SW 1271 (cell line): Measurements from ENCODE around the gene KRTAP5-3.

ENCODE experiments used
- DNase-seq, 2 experiments: peaks; one replicate each; lab custom pipeline; 2025; lab: John Stamatoyannopoulos, UW

The KRTAP5-3 gene

GRCh38 chr11:1565173-1565903 is 42.9 kb downstream of the KRTAP5-3 start:
- no peak for DNase-seq

- no peak for DNase-seq
Measured at GRCh38 chr11:1564535-1565172, 43.6 kb downstream of the KRTAP5-3 start.

GRCh38 chr11:1563697-1564534 is 44.3 kb downstream of the KRTAP5-3 start:
- no peak for DNase-seq

- DNase-seq = no peak
Measured at GRCh38 chr11:1563149-1563638, 45.1 kb downstream of the KRTAP5-3 start.

- DNase-seq = no peak
Measured at GRCh38 chr11:1562469-1563148, 45.7 kb downstream of the KRTAP5-3 start.

GRCh38 chr11:1561955-1562354 is 46.3 kb downstream of the KRTAP5-3 start:
- no peak for DNase-seq

GRCh38 chr11:1561266-1561665 is 47.0 kb downstream of the KRTAP5-3 start:
- DNase-seq = no peak

GRCh38 chr11:1560649-1561251 is 47.5 kb downstream of the KRTAP5-3 start:
- DNase-seq = peak in 1 of 2 experiments; percentile 10

- no peak for DNase-seq
Measured at GRCh38 chr11:1560002-1560648, 48.1 kb downstream of the KRTAP5-3 start.

GRCh38 chr11:1559111-1559951 is 48.9 kb downstream of the KRTAP5-3 start:
- peak; percentile 28 to 31 for DNase-seq

GRCh38 chr11:1558775-1559110 is 49.5 kb downstream of the KRTAP5-3 start:
- DNase-seq = no peak

- DNase-seq = no peak
Measured at GRCh38 chr11:1557904-1558774, 50.1 kb downstream of the KRTAP5-3 start.
